GM19238 (cell line): Measurements from ENCODE around the gene GRID2IP.

Experiments
- DNase-seq: peaks from one replicate; pipeline ENCODE4 v3.0.0; 2011; ENCODE audit warnings: low spot score; ENCODE audit not compliant: insufficient read length

The GRID2IP gene

DNA sequence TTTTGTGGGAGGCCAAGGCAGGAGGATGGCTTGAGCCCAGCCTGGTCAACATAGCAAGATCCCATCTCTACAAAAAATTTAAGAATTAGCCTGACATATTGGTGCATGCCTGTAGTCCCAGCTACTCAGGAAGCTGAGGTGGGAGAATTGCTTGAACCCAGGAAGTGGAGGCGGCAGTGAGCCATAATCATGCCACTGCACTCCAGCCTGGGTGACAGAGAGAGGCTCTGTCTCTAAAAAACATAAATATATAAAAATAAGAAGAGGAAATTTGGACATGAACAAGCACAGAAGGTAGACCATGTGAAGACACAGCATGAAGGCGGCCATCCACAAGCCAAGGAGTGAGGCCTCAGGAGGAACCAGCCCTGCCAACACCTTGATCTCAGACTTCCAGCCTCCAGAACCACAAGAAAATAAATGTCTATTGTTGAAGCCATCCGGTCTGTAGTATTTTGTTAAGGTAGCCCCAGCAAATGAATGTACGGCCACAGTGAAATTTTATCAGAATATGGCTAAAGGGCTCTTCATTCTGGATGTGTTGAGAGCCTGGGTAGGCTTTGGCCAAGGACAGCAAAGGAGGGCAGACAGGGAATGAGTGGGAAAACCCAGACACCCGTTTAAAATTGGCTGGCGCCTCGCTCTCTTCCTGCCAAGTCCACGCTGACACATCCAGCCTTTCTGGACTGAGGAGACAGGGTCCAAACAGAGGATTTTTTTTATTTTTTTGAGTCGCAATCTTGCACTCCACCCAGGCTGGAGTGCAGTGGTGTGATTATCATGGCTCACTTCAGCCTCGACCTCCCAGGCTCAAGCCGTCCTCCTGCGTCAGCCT lies 12.9 kb upstream of the GRID2IP start:
- DNase-seq = no peak

DNA sequence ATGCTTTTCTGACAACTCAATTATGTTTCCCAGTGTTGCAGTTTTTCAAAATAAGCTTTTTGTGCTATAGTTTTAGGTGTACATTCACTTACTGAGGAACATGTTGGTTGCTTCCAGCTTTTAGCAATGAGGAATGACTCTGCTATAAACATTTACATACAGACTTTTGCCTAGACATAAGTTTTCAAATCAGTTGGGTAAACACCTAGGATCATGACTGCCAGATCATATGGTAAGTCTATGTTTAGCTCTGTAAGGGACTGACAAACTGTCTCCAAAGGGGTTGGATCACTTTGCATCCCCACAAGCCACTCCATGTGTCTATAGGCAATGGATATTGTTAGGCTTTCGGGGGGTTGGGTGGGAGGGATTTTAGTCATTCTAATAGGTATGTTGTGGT lies 10.8 kb upstream of the GRID2IP start:
- no peak for DNase-seq

DNA sequence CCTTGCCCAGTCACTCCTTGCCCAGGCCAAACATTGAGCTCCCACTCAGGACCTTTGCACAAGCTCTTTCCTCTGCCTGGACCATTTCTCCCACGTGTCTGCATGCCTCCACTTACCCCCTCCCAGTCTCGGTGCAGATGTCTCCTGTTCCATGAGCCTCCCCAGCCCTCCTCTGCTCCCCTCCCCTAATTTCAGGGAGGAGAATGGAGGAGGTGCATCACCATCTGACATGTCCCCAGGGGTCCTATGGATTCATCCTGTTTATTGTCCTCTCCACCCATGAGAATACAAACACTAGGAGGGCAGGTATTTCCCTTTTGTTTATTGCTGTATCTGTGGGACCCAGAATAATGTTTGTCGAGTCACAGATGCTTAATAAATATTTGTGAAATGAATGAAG lies 8.6 kb upstream of the GRID2IP start:
- no peak for DNase-seq

DNA sequence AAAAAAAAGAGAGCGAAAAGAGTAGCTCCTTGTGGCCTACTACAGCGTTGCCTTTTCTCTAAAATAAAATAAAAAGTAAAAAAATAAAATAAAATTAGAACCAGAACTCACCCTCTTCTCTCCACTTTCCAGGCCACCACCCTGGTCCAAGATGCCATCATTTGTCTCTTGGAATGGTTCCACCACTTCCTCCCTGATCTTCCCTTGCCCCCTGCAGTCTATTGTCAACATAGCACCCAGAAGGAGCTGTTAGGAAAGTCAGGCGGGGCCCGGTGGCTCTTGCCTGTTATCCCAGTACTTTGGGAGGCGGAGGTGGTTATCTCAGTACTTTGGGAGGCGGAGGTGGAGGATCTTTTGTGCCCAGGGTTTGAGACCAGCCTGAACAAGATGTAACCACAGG lies 7.6 kb upstream of the GRID2IP start:
- no peak for DNase-seq

DNA sequence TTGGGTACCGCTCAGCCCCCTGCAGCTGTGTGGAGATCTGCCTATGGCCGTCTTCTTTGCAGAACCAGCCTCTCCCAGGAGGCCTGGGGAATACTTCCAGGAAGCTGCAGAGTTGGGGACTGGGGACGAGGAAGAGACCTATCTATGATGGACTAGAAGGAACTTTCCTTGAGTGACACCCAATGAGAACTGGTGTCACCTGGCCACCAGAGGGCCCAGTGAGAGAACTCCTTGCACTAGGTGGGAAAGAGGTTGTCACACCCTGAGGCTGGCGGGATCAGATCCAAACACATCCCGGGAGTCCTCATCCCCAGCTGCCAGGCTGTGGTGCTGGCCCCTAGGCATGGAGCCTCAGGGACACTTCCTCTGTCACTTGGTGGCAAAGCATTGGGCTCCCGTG lies 4.9 kb upstream of the GRID2IP start:
- no peak for DNase-seq

DNA sequence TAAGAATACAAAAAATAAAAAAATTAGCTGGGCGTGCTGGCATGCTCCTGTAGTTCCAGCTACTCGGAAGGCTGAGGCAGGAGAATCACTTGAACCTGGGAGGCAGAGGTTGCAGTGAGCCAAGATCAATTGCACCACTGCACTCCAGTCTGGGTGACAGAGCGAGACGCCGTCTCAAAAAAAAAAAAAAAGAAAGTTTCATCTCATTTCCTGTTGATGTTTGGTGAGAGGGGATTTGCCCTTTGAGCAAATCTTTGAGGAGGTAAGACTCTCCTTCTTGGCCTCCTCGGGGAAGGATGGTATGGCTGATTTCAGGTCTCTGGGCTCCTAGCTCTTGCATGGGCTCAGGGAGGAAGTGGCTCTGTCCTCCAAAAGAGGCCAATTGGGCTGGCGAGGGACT lies 3.6 kb upstream of the GRID2IP start:
- no peak for DNase-seq

DNA sequence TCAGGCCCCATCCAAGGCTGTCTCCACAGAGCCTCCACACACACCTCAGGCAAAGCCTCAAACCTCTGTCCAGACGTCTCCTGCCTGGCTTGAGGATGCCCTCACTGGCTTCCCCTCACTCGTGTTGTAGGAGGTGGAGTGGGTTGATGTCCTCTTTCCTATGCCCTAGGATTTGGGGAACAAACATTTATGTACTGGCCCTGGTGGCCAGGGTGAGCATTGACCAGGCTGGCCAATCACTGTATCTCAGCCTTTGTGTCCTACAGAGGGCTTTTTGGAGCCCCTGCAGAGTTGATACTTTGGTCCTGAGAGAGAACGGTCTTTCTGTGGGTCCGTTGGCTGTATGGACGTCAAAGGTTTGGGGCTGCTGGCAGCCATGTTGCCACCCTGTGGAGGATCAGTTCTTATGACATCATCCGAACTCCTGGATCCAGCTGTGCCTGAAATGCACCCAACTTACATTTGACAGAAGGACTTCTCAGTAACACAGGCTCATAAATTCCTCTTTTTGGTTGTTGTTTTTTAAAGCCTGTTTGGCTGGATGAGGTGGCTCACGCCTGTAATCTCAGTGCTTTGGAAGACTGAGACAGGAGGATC lies 2.3 kb upstream of the GRID2IP start:
- DNase-seq = no peak

DNA sequence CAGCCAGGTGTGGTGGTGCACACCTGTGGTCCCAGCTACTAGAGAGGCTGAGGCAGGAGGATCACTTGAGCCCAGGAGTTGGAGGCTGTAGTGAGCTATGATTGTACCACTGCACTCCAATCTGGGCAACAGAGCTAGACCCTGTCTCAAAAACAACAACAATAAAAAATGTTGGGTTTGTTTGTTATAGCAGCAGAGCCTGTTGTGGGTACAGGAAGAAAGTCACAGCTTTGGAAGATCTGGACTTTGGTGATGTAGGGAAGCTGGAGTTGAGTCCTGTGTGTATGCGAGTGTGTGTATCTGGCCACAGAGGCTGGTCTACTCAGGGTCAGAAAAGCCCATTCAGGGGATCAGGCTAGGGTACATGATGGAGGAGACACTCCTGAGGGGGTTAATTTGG lies 3.9 kb downstream of the GRID2IP start:
- DNase-seq = no peak

DNA sequence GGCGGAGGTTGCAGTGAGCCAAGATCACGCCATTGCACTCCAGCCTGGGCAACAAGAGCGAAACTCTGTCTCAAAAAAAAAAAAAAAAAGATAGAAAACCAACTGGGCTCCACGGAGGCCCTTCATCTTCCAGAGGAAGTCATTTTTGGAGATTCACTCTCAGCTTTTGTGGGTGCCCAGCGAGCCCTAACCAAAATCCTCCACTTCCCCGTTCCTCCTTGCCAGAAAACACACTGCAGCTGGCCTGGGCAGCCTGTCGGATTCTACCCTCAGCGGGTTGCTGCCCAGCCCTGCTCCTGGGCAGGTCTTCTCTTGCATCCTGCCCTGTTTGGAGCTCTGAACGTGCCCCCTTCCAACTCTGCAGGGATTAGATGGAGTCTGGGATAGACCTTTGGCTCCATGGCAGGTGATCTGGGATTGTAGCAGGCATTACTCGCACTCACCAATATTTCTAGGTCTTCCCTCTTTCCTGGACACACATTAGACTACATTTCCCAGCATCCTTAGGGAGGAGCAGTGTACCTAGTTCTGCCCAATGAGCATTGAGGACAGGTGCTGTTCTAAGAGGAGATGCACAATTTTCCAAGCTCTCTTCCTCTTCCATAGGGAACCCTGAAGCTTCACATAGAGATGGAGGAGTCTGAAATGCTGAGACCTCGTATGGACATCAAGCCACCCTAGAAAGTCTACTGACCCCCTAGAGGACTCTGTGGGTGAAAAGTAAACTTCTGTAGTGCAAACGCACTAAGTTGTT lies 4.6 kb downstream of the GRID2IP start:
- DNase-seq = no peak

DNA sequence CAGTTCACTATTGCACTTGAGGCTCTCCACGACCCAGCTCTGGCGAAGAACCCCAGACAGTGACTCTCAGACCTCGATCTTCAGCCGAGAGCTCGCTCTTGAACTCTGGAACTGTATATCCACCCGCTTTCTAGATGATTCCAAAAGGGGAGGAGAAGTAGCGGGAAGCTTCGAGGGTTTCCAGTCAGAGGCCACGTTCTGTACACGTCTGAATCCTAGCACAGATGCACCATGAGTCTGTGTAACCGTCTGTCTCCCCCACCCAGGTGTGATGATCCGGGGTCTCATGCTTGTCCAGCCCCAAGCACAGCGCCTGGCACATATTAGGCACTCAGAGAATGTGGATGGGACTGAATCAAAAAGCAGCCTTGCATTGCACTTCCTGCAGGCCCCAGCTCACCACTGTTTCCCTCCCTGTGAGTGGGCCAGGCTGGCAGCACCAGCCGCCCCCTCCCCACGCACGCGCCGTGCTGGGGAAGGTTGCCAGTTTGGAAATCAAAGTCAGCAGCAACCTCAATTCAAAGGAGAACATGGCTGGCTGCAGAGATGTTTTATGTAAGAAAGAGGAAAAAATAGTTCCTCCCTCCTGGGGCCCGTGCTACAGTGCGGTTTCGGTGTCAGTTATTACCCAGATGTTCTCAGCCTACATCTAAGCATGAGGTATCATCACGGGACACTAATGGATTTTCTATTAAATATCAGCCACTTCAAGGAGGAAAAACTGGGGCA lies 5.7 kb downstream of the GRID2IP start:
- DNase-seq = no peak

DNA sequence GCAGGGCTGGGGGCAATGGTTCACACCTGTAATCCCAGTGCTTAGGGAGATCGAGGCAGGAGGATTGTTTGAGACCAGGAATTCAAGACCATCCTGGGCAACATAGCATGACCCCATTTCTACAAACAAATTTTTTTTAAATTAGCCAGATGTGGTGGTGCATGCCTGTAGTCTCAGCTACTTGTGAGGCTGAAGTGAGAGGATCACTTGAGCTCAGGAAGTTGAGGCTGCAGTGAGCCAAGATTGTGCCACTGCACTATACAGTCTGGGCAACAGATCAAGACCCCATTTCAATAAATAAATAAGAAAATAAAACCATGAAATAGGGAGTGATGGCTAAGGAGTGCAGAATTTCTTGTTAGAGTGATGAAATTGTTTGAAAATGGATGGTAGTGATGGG lies 8.9 kb downstream of the GRID2IP start:
- DNase-seq = no peak

DNA sequence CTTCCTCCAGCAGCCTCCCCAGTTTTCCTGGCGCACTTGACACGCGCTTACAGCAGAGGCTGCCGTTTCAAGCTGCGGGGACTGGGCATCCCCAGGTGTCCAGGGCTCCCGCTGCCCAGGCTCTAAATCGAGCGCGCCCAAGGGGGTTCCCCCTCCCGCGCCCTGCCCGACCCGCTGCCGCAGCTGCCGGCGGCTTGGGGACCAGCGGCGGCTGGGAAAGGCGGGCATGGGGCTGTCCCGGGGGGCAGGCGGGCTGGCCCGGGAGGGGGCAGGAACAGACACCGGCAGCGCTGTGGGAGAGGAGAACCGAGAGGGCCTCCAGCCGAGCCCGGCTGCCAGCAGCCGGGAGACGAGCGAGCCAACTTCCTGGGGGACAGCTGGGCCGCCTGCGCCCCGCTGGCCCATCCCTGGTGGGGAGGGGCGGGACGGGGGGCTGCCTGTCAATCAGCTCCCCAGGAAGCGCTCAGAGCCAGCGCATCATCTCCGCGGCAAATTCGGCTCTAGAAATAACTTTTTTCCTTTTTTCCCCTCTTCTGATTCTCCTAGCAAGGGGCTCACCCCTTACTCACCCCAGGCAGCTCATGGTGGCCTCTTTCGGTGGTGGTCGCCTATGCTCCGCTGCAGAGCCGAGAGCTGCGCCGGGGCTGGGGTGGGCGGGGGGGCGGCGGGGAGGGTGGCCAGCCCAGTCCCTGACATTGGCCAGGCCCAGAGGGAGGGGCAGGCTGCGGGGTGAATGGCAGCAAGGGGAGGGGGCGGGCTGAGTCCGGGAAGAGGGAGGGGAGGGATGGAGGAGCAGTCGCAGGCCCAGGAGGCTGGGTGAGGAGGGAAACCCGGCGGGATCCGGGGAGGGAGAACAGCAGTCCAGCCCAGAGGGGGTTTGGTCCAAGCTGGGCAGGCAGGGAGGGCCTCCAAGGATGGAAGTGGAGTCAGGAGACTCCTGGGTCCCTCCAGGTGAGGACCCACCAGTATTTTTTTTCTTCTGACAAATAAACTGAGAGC lies 14.7 kb downstream of the GRID2IP start:
- no peak for DNase-seq

DNA sequence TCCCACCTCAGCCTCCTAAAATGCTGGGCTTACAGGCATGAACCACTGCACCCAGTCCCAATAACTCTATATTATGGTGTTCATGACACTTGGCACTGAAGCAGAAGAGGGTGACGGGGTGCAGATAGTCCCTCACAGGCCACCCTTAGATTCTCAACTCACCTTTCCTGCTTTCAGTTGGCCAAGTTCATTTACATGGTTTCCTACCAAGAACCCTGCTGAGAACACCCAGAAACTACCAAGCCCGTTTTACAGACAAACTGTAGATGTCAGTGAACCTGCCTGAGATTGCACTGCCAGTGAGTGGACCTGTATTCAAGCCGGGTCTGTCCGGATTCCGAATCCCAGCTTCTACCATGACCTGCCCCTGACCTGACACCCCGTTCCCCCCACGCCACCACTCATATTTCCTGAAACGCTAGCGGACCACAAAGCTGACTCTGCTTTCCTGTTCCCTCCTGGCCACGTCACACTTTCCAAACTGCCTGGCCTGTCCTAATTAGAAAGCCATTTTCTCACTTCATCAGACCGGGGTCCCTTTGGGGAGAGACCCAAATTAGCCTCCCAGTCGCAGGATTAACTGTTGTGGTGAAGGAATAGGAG lies 17.3 kb downstream of the GRID2IP start:
- DNase-seq = no peak

DNA sequence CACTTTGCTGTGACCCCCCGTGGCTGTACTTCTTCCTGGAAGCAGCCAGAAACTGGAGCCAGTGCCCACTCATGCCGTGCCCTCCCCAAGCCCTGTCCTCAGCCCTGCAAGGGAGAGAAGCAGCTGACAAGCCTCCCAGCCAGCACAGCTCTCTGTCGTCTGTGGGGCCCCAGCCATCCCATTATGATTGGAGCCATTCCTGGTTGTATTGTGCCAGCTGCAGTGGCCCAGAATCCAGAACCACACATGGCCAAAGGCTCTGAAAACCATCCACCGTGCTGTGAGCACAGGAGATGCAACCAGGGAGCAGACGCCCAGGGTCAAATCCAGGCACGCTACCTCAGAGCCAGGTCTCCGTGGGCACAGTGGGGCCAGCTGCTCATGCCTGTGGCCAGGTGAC lies 18.7 kb downstream of the GRID2IP start:
- no peak for DNase-seq

DNA sequence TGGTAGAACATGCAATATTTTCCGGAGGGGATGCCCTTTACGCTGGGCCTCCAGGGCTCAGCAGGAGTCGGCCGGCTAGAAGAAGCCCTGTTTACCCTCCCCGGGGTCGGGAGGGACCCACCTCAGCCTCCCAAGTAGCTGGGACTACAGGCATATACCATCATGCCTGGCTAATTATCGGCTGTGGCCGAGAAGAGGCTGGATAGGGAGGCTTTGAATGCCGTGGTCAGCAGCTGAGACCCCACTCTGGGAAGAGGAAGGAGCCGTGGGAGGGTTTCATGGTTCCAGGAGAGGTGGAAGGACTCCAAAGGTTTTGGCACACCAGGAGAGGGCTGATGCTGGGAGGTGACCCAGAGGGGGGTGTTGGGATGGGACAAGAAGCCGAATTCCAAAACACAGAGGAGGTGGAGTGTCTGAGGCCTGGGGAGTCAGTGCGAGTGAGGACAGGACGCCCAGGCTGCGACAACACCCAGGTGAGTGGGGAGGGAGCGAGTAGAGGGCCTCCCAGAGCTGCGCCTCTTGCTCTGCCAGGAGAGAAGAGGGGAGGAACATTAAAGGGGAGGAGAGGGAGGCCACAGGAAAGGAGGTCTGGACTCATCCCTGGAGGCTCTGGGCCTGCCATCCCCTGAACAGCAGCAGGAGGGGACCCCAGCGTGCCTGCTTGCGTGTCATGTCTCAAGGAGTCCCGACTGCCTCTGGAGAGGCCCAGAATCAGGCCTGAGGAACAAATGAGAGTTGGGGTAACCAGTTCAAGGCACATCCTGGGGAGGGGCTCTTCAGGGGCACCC lies 19.6 kb downstream of the GRID2IP start:
- no peak for DNase-seq

DNA sequence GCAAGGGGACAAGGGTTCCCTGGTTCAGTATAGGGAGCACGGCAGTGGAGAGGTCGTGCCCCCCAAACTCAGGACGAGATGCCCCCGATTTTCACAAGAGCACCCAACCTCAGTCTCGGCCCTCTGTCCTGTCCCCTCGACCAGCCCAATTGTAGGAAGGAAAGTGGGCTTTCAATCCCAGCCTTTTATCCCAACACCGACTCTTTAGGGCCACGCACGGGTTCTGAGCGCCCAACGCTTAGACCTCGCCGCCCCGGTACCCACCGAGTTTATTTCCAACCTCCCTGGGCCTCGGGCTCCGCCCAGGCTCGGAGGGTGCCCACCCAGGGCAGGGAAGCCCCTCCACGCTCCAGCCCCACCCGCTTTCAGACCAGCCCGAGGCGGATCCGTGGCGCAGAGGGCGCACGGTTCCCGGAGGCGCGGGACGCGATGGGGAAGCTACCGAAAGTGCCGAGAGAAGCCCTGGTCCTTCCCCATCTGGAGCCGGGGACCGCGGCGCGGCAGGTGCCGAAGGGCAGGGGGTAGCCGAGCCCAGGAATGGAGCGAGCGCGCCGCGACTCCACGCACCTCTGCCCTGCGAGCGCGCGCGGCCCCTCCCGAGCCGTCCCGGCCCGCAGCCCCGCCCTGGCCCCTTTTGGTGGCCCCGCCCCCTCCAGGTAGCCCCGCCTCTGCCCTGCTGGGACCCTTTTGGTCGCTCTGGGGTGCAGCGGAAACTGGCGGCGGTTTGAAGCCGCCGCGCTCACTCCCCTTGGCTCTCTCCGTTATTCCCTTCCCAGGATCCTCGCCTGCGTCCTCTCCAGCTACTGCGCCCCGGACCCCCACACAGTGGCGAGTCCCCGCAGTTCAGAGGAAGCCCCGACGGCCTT lies 20.4 kb downstream of the GRID2IP start:
- DNase-seq = no peak

DNA sequence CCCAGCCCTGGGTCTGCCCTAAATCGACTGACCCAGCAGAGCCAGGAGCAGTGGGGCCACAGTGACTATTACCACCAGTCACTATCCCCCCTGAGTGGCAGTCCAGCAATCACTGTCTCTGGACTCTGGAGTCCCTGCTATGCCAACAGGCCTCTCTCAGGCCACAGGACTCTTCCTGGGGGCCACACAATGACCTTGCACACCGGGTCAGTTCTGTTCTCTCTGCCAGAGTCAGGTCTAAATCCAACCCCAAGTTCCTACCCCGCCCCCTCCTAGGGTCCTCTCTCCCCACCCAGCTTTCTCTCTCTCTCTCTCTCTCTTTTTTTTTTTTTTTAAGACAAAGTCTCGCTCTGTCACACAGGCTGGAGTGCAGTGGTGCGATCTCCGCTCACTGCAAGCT lies 21.6 kb downstream of the GRID2IP start:
- DNase-seq = no peak

DNA sequence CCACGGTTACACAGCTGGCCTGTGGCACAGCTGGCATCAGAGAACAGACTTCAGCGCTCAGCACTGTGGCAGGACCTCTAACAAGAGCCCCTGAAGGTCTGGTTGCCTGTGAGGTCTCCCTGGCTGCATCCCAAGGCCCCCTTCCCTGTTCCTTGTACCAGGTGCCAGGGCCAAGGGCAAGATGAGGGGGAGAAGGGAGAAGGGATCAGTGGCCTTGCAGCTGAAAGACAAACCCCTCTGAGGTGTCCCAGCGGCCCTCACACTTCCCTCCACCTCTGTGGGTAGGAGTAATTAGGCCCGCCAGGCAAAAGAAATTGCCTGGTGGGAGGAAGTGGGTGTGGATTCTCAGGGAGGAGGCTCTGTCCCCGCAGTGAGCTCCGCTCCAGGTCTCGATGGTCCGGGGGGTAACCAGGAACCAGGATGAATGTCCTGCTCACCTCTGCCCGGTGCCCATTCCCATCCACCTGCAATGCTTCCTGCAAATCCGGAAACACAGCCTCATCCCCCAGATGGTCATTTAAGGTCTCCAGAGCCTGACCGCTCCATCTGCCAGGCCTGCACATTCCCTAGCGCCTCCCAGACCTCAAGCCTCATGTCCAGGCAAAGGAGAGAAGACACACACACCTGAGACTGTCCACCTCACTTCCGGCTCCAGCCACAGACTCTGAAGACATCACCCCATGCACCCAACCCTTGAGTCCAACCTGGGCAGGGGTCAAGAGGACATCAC lies 22.7 kb downstream of the GRID2IP start:
- DNase-seq = no peak
